Fibroblast of gingiva (primary cell): ENCODE data around the gene PNO1.
A peak's percentile ranks its signal among the peaks of the same experiment; 100 is the strongest.

Experiments
- DNase-seq: peaks from one replicate; pipeline ENCODE4 v3.0.0-alpha.2; 2011; ENCODE audit warnings: low read depth

Gene PNO1

GRCh38 chr2:68195096-68195495, 37.4 kb downstream of the PNO1 start:
- no peak for DNase-seq

GRCh38 chr2:68196120-68196716, 38.5 kb downstream of the PNO1 start:
- peak; percentile 42 for DNase-seq

- DNase-seq, result no peak
Observed at GRCh38 chr2:68200157-68200787, 42.6 kb downstream of the PNO1 start.

- no peak for DNase-seq
Observed at GRCh38 chr2:68203587-68203986, 45.9 kb downstream of the PNO1 start.

GRCh38 chr2:68206793-68207192, 49.1 kb downstream of the PNO1 start:
- DNase-seq, result no peak

- DNase-seq, result no peak
Observed at GRCh38 chr2:68214381-68214780, 56.7 kb downstream of the PNO1 start.

GRCh38 chr2:68216454-68217310, 59.0 kb downstream of the PNO1 start:
- no peak for DNase-seq

- no peak for DNase-seq
Observed at GRCh38 chr2:68217729-68218128, 60.0 kb downstream of the PNO1 start.

GRCh38 chr2:68218343-68218901, 60.7 kb downstream of the PNO1 start:
- no peak for DNase-seq

GRCh38 chr2:68222287-68222686, 64.6 kb downstream of the PNO1 start:
- DNase-seq, result no peak

- peak; percentile 8 for DNase-seq
Observed at GRCh38 chr2:68223419-68223818, 65.7 kb downstream of the PNO1 start.

GRCh38 chr2:68225119-68225632, 67.5 kb downstream of the PNO1 start:
- DNase-seq, result no peak
